Spinal cord (tissue), 10 donors: ENCODE results near the gene CRACDL. TPM values are rescaled to one million over a fixed set of nuclear protein-coding genes. Genes with fewer than 3 reads are reported as not detected.

Experiments
- DNase-seq, 6 donors: peaks; one replicate each; pipeline versions ENCODE4 v3.0.0 to v3.0.0-alpha.2; 2013 to 2015; ENCODE audit warnings: low spot score in 6 of 6, low read depth in 4 of 6
- H3K27ac ChIP-seq: one replicate; pipeline ENCODE4 v1.5.1; 2013; ENCODE audit warnings: low read depth, low read length, control low read depth
- H3K27me3 ChIP-seq: one replicate; pipeline ENCODE4 v1.6.1; 2013; ENCODE audit warnings: low read length; ENCODE audit not compliant: control insufficient read depth, insufficient read depth
- H3K36me3 ChIP-seq: one replicate; pipeline ENCODE4 v1.6.1; 2013; ENCODE audit warnings: low read length; ENCODE audit not compliant: control insufficient read depth, insufficient read depth
- H3K4me1 ChIP-seq: one replicate; pipeline ENCODE4 v1.6.1; 2013; ENCODE audit warnings: low read length; ENCODE audit not compliant: control insufficient read depth, insufficient read depth
- H3K4me3 ChIP-seq: one replicate; pipeline ENCODE4 v1.5.1; 2013; ENCODE audit warnings: low read depth, low read length, control low read depth
- H3K9me3 ChIP-seq: one replicate; pipeline ENCODE4 v1.6.1; 2013; ENCODE audit warnings: low read length; ENCODE audit not compliant: control insufficient read depth, insufficient read depth
- WGBS: methylation state at CpG from one replicate; pipeline ENCODE4 v1.1.5; 2013; ENCODE audit warnings: missing lambda C conversion rate; ENCODE audit not compliant: insufficient coverage; 5-methylcytosine and 5-hydroxymethylcytosine counted together
- polyA plus RNA-seq, 2 donors: library from polyadenylated mRNA; unstranded; fragments of 120-200 nt; gene quantifications; one replicate each; pipeline ENCODE4 v1.2.1, GENCODE V29; 2013; ENCODE audit not compliant: insufficient read length in 2 of 2
- total RNA-seq, 2 donors: library from RNA; depleted of rRNA in 1 of 2; stranded (reverse); fragments of 120-200 nt in 1 of 2; fragments of >200 nt in 1 of 2; gene quantifications; one replicate each; pipeline versions ENCODE4 v1.2.3 to v1.2.4, GENCODE V29; 2013 to 2014
- donor health status: healthy.

Gene CRACDL
- total and polyA plus RNA-seq, 4 donors = 1.9 to 3.9 (median 2.4) TPM

- WGBS = 66% methylated on average over 4 of the region's 4 CpGs
- no peak overlapping the region for H3K27ac ChIP-seq
- no peaks in the 10 kb centered on the region for H3K9me3 ChIP-seq
- H3K4me1 ChIP-seq = peaks cover 7% of the 10 kb centered on the region
- H3K4me3 ChIP-seq = no peak overlapping the region
- H3K27me3 ChIP-seq = no peaks in the 10 kb centered on the region
- no peak for DNase-seq
- no peaks in the 10 kb centered on the region for H3K36me3 ChIP-seq
These were observed 66.2 kb downstream of the CRACDL start for GRCh38 chr2:98869870-98870269.

GRCh38 chr2:98869272-98869641 lies 66.8 kb downstream of the CRACDL start:
- no peak overlapping the region for H3K27ac ChIP-seq

GRCh38 chr2:98868548-98869271 lies 67.3 kb downstream of the CRACDL start:
- Histone ChIP-seq H3K4me1 (peaks cover 7% of the 10 kb centered on the region), H3K4me3 (no peak overlapping the region), H3K27ac (no peak overlapping the region), H3K9me3 (no peaks in the 10 kb centered on the region), H3K36me3 (no peaks in the 10 kb centered on the region), H3K27me3 (no peaks in the 10 kb centered on the region)
- DNase-seq = no peak
- 91% methylated on average over 6 of the region's 10 CpGs for WGBS

More at GRCh38 chr2:98869272-98869641, 66.8 kb downstream of the CRACDL start:
- DNase-seq = no peak
- H3K9me3 ChIP-seq = no peaks in the 10 kb centered on the region
- no peaks in the 10 kb centered on the region for H3K36me3 ChIP-seq
- peaks cover 7% of the 10 kb centered on the region for H3K4me1 ChIP-seq
- 78% methylated on average over 10 of the region's 10 CpGs for WGBS
- no peaks in the 10 kb centered on the region for H3K27me3 ChIP-seq
- H3K4me3 ChIP-seq = no peak overlapping the region

GRCh38 chr2:98867539-98868309 lies 68.3 kb downstream of the CRACDL start:
- peak in 1 of 6 donors; percentile 12 for DNase-seq
- Histone ChIP-seq H3K4me1 (peaks cover 7% of the 10 kb centered on the region), H3K27ac (no peak overlapping the region), H3K36me3 (no peaks in the 10 kb centered on the region), H3K4me3 (no peak overlapping the region), H3K27me3 (no peaks in the 10 kb centered on the region), H3K9me3 (no peaks in the 10 kb centered on the region)
- 94% methylated on average over 3 of the region's 7 CpGs for WGBS

GRCh38 chr2:98866033-98866432 lies 70.0 kb downstream of the CRACDL start:
- 94% methylated on average over 2 of the region's 3 CpGs for WGBS
- no peak overlapping the region for H3K27ac ChIP-seq
- peaks cover 6% of the 10 kb centered on the region for H3K9me3 ChIP-seq
- peaks cover 7% of the 10 kb centered on the region for H3K4me1 ChIP-seq
- H3K36me3 ChIP-seq = no peaks in the 10 kb centered on the region
- no peak overlapping the region for H3K4me3 ChIP-seq
- no peaks in the 10 kb centered on the region for H3K27me3 ChIP-seq
- no peak for DNase-seq

- no peaks in the 10 kb centered on the region for H3K27me3 ChIP-seq
- no peaks in the 10 kb centered on the region for H3K36me3 ChIP-seq
- WGBS = 83% methylated on average over 1 of the region's 1 CpG
- H3K4me3 ChIP-seq = no peak overlapping the region
- no peak overlapping the region for H3K27ac ChIP-seq
- peaks cover 6% of the 10 kb centered on the region for H3K9me3 ChIP-seq
- DNase-seq = no peak
- H3K4me1 ChIP-seq = no peaks in the 10 kb centered on the region
These were observed 74.4 kb downstream of the CRACDL start for GRCh38 chr2:98861601-98862000.

GRCh38 chr2:98859323-98859722 lies 76.7 kb downstream of the CRACDL start:
- WGBS = no CpG with 5 or more reads among the region's 2 CpGs
- Histone ChIP-seq H3K36me3 (no peaks in the 10 kb centered on the region), H3K9me3 (peaks cover 10% of the 10 kb centered on the region), H3K27me3 (no peaks in the 10 kb centered on the region), H3K4me3 (no peak overlapping the region), H3K27ac (no peak overlapping the region), H3K4me1 (no peaks in the 10 kb centered on the region)
- DNase-seq = no peak

- no peak overlapping the region for H3K4me3 ChIP-seq
- DNase-seq = no peak
- no peaks in the 10 kb centered on the region for H3K27me3 ChIP-seq
- no peaks in the 10 kb centered on the region for H3K36me3 ChIP-seq
- H3K27ac ChIP-seq = no peak overlapping the region
- no peaks in the 10 kb centered on the region for H3K4me1 ChIP-seq
- peaks cover 8% of the 10 kb centered on the region for H3K9me3 ChIP-seq
- no CpG with 5 or more reads among the region's 1 CpG for WGBS
These were observed 79.0 kb downstream of the CRACDL start for GRCh38 chr2:98857001-98857400.

- no CpG with 5 or more reads among the region's 5 CpGs for WGBS
- H3K9me3 ChIP-seq = peaks cover 4% of the 10 kb centered on the region
- no peak overlapping the region for H3K27ac ChIP-seq
- no peaks in the 10 kb centered on the region for H3K36me3 ChIP-seq
- no peak for DNase-seq
- no peak overlapping the region for H3K4me3 ChIP-seq
- H3K4me1 ChIP-seq = no peaks in the 10 kb centered on the region
- H3K27me3 ChIP-seq = no peaks in the 10 kb centered on the region
These were observed 81.3 kb downstream of the CRACDL start for GRCh38 chr2:98854682-98855081.

GRCh38 chr2:98852932-98853331 lies 83.1 kb downstream of the CRACDL start:
- no peaks in the 10 kb centered on the region for H3K4me1 ChIP-seq
- peaks cover 4% of the 10 kb centered on the region for H3K9me3 ChIP-seq
- no peak overlapping the region for H3K4me3 ChIP-seq
- no peak for DNase-seq
- no peaks in the 10 kb centered on the region for H3K36me3 ChIP-seq
- no peak overlapping the region for H3K27ac ChIP-seq
- WGBS = 86% methylated on average over 1 of the region's 2 CpGs
- H3K27me3 ChIP-seq = no peaks in the 10 kb centered on the region
